ENCODE measurements around the gene ZNF385C.

Gene ZNF385C

DNA sequence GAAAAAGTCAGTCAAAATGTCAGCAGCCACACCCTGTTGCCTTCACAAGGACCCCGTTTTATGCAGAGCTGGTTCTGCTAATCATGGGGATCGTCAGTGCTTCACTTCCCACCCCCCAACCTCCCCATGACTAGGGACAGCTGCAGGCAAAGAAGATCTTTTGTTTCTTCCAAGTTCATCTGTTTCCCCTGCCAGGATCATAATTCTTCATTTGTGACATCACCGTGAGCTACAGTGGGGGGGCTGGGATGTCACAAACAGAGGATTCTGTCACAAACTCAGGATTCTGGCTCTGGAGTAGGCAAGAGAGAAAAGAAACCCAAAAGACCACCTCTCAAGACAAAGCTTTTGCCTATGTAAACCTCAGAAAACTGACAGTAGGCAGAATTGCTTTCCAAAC is 105.7 kb downstream of the ZNF385C start:
- in situ Hi-C loops (cut with HindIII; ENCODE audit: low sequenced_read_pairs): no loop called here
- H3K4me3 ChIP-seq (ENCODE audit: low read depth, low read length): no peak overlapping the region
- no peak for DNase-seq (ENCODE audit: low read depth, low spot score)
- TF ChIP-seq, protein P1, sequence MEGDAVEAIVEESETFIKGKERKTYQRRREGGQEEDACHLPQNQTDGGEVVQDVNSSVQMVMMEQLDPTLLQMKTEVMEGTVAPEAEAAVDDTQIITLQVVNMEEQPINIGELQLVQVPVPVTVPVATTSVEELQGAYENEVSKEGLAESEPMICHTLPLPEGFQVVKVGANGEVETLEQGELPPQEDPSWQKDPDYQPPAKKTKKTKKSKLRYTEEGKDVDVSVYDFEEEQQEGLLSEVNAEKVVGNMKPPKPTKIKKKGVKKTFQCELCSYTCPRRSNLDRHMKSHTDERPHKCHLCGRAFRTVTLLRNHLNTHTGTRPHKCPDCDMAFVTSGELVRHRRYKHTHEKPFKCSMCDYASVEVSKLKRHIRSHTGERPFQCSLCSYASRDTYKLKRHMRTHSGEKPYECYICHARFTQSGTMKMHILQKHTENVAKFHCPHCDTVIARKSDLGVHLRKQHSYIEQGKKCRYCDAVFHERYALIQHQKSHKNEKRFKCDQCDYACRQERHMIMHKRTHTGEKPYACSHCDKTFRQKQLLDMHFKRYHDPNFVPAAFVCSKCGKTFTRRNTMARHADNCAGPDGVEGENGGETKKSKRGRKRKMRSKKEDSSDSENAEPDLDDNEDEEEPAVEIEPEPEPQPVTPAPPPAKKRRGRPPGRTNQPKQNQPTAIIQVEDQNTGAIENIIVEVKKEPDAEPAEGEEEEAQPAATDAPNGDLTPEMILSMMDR (IDR thresholded peaks at IDR 0.05; ENCODE audit: low read depth, low read length): no peak

DNA sequence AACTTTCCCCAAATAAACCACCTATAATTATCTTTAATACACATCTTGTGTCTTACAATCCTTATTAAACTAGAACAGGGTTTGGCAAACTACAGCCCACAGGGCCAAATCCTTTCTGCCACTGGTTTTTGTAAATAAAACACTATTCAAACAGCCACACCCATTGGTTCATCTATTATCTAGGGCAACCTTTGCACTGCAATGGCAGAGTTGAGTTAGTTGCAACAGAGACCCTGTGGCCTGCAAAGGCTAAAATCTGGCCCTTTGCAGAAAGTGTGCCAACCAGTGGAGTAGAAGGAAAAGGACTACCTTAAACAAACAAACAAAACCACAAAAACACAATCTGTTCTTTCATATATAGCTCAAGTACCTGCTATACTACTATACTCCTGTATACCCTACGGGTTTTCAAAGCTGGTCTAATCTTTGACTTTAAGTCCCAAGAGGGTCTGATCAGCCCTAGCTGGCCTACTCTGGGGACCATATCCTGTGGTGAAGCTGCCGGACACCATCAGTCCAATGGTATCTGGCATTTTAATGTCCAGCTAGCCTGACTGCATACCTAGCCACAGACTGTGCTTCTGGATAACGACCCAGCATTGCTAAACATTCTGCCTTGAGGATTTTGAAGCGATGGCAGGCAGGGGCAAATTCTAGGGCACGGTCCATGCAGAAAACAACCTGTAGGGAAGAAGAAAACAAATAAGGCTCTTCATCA is 108.4 kb downstream of the ZNF385C start:
- no peak for DNase-seq (ENCODE audit: low read depth, low spot score)
- TF ChIP-seq, protein P1 (IDR thresholded peaks at IDR 0.05; ENCODE audit: low read depth, low read length): no peak
- no peak overlapping the region for H3K4me3 ChIP-seq (ENCODE audit: low read depth, low read length)
- in situ Hi-C loops (cut with HindIII; ENCODE audit: low sequenced_read_pairs): no loop called here

DNA sequence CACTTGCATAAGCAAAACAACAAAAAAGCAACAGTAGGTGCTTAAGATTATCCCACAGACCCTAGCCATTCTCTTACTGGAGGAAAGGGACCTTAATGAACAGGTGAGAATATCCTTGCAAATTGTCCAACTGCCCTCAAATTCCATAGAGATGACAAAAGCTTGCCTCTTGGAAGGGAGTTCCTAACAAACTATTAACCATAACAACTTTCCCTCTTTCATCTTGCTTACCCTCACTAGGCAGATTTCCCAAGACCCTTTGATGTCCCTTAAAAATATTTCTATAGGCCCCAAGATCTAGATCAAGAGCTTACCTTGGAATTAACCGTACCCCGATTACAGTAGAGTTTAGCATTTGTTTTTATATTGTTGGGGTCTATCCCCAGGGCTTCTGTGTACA is 109.9 kb downstream of the ZNF385C start:
- in situ Hi-C loops (cut with HindIII; ENCODE audit: low sequenced_read_pairs): no loop called here
- TF ChIP-seq, protein P1 (IDR thresholded peaks at IDR 0.05; ENCODE audit: low read depth, low read length): no peak
- no peak overlapping the region for H3K4me3 ChIP-seq (ENCODE audit: low read depth, low read length)
- no peak for DNase-seq (ENCODE audit: low read depth, low spot score)

DNA sequence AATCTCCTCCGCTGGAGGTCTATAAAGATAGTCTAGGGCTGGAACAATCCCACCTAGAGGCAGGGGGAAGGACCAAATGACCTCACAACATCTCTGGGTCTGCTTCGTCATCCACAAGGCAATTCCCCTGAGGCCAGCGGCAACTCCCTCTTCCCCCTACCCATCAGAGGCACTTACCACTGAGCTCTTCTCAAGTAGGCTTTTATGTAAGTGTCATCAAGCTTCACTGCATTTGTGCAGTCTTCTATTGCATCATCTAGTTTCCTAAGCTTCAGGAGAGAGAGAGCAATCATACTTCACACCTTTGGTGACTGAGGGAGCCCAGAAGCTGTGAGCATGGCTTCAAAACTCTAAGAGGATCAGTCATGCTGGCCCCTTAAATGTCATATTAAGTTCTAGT is 110.6 kb downstream of the ZNF385C start:
- TF ChIP-seq, protein P1 (IDR thresholded peaks at IDR 0.05; ENCODE audit: low read depth, low read length): no peak
- no peak for DNase-seq (ENCODE audit: low read depth, low spot score)
- in situ Hi-C loops (cut with HindIII; ENCODE audit: low sequenced_read_pairs): no loop called here
- H3K4me3 ChIP-seq (ENCODE audit: low read depth, low read length): no peak overlapping the region

DNA sequence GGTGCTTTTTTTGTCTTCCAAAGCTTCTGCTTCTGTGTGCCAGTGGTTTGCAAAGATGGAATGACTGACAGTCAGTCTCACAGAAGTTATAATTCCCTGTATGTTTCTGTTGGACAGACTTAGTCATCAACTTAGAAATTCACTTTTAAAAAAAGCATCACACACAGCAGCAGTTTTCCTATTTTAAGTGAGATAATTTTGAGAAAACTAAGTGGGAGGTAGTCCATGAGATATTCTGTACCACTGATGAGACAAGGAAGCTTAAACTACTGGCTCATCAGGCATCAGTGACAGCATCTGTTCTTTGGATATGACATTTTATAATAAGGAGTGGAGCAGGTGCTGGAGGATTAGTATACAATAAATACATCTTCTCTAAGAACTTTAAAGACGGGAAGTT is 111.6 kb downstream of the ZNF385C start:
- no peak for DNase-seq (ENCODE audit: low read depth, low spot score)
- in situ Hi-C loops (cut with HindIII; ENCODE audit: low sequenced_read_pairs): no loop called here
- TF ChIP-seq, protein P1 (IDR thresholded peaks at IDR 0.05; ENCODE audit: low read depth, low read length): no peak
- no peak overlapping the region for H3K4me3 ChIP-seq (ENCODE audit: low read depth, low read length)

DNA sequence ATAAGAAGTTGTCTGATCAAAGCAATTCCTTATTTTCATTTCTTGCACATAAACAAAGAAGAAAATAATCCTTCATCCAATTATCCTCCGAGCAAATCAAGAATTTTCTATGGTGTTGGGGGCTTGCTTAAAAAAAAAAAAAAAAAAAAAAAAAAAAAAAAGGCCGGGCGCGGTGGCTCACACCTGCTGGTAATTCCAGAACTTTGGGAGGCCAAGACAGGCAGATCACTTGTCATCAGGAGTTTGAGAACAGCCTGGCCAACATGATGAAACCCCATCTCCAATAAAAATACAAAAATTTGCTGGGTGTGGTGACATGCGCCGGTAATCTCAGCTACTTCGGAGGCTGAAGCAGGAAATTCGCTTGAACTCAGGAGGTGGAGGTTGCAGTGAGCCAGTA is 112.4 kb downstream of the ZNF385C start:
- TF ChIP-seq, protein P1 (IDR thresholded peaks at IDR 0.05; ENCODE audit: low read depth, low read length): no peak
- in situ Hi-C loops (cut with HindIII; ENCODE audit: low sequenced_read_pairs): no loop called here
- no peak overlapping the region for H3K4me3 ChIP-seq (ENCODE audit: low read depth, low read length)
- DNase-seq (ENCODE audit: low read depth, low spot score): no peak

All from astrocyte of the spinal cord (primary cell).